NCI-H2196 (cell line): ENCODE measurements around the gene PIR.

Source experiments
- DNase-seq: peaks from one replicate; lab custom pipeline; 2025; ENCODE audit not compliant: unreplicated experiment; lab: John Stamatoyannopoulos, UW

The PIR gene

DNA sequence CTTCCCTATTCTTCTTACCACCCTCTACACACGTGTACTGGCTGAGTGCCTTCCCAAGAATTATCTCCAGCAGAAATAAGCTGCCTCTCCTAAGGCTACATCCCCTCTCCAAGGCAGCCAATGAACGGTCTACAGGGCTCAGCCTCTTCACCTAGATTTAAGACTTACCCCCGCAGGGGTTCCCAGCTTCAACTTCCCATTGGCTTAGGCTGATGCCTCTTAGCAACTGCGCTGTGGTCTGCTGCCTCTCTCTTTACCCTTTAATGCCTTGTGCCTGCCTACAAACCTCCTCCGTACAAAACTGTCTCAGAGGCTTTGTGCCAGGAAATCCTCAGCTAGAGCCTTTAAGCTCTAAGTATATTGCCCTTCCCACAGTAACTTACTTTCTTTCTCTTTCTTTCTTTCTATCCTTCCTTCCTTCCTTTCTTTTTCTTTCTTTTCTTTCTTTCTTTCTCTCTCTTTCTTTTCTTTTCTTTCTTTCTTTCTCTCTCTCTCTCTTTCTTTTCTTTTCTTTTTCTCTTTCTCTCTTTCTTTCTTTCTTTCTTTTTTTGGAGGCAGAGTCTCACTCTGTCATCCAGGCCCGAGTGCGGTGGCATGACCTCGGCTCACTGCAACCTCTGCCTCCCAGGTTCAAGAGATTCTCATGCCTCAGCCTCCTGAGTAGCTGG lies 142.7 kb downstream of the PIR start:
- DNase-seq, result no peak

DNA sequence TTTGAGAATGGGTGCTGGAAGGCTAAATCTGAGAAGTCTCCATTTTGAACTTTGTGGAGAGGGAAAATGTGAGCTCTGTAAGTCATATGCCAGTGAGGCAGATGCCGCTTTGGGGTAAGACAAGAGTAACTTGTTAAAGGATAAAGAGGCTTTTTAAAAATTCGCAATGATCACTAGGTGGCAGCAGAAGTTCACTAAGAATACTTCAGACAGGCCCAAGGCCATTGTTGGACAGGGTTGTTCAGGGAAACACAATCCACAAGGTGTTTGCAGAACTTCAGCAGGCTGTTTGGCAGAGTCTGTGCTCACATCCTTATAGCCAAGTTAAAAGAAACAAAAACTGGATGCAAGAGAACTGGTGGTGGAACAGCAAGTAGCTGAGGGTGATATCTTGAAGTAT lies 144.1 kb downstream of the PIR start:
- DNase-seq, result peak; percentile 69

DNA sequence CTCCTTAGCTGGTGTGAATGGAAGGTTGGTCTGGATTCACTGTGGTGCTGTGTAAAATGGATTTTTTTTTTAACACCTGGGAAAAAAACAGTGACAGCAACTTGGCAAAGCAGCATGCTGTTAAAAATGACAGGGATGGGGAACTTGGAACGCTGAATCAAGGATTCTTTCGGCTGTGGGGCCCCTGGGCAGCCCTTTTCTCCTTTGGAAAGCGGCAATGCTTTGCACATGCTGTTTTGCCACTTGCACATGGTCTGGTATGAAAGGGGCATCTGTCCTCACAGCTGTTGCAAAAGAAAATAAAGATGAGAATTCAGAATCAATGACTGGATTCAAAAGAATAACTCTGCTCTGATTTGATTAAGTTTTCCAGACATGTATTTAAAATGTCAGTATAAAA lies 147.2 kb downstream of the PIR start:
- no peak for DNase-seq

DNA sequence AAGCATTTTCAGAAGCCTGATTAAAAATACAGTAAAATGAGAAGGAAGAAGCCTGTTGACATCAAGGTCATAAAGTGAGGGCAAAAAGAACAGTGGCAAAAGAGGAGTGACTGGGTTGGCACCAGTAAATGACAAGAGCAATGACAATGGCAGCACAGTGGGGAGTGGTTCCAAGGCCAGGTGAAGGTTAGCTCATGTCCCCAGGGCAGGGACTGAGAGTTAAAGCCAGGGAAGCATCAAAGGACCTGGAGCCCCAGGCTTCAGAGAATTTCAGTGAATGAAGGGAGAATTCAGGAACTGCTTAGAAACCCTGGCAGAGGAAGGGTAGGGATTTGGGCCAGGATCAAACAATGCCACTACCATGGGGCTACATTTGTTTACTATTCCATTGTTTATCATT lies 149.0 kb downstream of the PIR start:
- no peak for DNase-seq

DNA sequence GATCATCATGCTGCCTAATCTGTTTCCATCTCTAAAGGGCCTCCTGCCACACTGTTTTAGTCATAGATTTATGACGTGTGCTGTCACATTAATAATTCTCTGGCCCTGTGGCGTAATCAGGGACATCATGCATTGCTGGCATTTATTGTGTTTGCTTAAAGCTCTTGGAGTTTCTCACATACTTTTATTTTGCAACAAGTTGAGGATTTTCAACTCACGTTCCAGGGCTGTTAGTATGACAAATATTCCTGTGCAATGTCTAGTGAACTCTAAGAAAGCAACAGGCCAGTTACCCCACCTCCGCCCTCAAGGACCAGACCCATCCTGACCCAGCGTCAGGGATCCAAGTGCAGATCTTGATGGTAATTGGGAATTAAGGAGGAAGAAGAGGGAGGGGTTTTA lies 150.1 kb downstream of the PIR start:
- DNase-seq, result no peak

DNA sequence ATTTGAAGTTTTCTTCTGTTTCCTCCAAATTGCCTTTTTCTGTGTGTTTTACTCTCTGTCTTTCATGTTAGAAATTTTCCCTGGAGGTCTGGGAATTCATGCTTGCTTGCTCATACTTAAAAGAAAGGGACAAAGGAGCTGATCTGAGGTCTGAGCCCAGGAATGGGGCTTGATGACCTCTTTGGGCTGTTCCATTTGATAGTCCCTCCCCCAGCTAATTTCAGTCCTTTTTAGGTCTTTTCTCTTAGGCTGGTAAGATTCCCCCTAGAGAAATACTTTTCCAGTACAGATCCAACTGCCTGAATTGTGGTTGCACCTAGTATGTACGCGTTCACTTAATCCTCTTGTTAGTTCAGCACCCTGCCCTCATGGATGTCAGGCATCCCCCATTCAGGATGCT lies 152.3 kb downstream of the PIR start:
- no peak for DNase-seq

DNA sequence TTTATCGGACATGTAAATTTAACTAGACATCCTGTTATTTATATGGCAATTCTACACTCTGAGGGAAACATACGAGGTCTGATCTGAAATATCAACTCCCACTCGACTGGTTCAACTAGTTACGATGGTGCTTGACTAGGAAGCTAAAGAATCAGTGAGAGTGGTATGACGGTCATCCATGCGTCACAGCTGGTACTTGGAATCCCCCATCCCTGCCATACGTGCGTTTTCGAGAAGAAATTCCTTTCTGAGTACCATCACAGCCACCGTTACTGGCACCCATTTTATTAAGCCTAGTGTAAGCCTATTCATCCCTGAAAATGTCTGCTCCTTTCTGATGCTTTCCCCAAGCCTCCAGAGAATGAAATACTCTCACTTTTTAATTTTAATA lies 157.1 kb downstream of the PIR start:
- peak; percentile 24 for DNase-seq

DNA sequence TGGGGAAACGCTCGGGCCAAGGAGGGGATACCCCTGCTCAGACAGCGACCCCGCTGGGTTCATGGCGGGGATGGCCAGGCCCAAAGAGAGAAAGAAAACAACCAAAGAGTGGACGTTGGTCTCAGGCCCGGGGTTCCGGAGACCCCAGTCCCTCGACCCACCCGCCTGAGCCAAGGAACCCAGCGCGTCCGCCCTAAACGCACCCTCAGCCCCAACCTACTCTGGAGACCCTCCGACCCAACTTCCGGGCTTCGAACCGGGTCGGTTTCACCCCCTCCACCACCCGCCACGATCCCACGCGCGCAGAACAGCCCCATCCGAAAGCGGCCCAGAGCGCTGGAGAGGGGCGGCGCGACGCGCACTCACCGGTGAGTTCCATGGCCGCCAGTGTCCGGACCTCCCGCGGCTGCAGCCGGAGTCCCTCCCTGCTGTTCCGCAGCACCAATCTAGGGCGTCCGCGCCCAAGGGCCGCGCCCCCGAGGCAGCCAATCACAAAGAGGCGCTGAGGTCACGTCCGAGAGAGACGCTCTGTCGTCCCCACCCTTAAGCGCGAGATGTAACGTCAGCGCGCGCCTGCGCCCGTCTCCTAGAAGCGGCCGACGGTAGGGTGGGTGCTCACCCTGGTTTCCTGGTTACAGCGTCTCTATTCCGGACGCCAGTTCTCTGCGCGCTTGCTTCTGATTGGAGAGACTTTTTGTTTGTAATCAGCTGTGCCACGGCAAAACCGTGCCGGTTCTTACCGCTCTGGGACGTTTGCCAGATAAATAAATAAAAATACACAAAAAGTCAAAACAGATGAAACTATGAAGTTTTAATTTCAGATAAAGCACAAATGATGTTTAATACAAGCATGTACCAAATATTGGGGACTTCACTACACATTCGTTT lies 157.8 kb downstream of the PIR start, which contains the start of gene PIGA:
PIGA (minus strand) TSS at position 389 of the 888 bp plus-strand sequence. CDS start 3,593 bp downstream, outside the sequence.
- DNase-seq, result peak; percentile 93
